Tibial nerve (tissue), 3 donors: ENCODE measurements around the gene PROM2.
"Not testable (repeated sequence)": the region's sequence is repeated elsewhere in the genome, so short reads cannot be mapped to it uniquely, and the experiment has no call there.

Experiments used
- POLR2A ChIP-seq, 2 donors: fragments of 450-650 bp; IDR thresholded peaks; one replicate each; pipeline ENCODE4 v1.6.1; 2017; ENCODE audit warnings: antibody characterized with exemption in 2 of 2, mild to moderate bottlenecking in 2 of 2, moderate library complexity in 2 of 2
- TF ChIP-seq, protein P1 (sequence below), 5 experiments: fragments of 200-600 bp in 3 of 5; fragments of 450-650 bp in 2 of 5; sonication (generic) in 3 of 5; IDR thresholded peaks; one replicate each; pipeline ENCODE4 v1.5.1; 2016 to 2019; ENCODE audit warnings: antibody characterized with exemption in 5 of 5, mild to moderate bottlenecking in 3 of 5, moderate library complexity in 2 of 5

DNA sequence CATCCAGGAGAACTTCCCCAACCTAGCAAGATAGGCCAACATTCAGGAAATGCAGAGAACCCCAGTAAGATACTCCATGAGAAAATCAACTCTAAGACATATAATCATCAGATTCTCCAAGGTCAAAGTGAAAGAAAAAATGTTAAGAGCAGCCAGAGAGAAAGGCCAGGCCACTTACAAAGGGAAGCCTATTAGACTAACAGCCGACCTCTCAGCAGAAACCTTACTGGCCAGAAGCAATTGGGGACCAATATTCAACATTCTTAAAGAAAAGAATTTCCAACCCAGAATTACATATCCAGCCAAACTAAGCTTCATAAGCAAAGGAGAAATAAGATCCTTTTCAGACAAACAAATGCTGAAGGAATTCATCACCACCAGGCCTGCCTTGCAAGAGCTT is 32.2 kb upstream of the PROM2 start:
- TF ChIP-seq, protein P1, sequence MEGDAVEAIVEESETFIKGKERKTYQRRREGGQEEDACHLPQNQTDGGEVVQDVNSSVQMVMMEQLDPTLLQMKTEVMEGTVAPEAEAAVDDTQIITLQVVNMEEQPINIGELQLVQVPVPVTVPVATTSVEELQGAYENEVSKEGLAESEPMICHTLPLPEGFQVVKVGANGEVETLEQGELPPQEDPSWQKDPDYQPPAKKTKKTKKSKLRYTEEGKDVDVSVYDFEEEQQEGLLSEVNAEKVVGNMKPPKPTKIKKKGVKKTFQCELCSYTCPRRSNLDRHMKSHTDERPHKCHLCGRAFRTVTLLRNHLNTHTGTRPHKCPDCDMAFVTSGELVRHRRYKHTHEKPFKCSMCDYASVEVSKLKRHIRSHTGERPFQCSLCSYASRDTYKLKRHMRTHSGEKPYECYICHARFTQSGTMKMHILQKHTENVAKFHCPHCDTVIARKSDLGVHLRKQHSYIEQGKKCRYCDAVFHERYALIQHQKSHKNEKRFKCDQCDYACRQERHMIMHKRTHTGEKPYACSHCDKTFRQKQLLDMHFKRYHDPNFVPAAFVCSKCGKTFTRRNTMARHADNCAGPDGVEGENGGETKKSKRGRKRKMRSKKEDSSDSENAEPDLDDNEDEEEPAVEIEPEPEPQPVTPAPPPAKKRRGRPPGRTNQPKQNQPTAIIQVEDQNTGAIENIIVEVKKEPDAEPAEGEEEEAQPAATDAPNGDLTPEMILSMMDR (IDR thresholded peaks at IDR 0.05): not testable (repeated sequence)
- not testable (repeated sequence) for TF ChIP-seq POLR2A (IDR thresholded peaks at IDR 0.05)
